Measurements from ENCODE around the gene ACTN4. TPM values are rescaled to one million over a fixed set of nuclear protein-coding genes. Genes with fewer than 3 reads are reported as not detected.

Gene ACTN4
- total and polyA plus RNA-seq, 9 donors, result 139 to 458 (median 299) TPM

DNA sequence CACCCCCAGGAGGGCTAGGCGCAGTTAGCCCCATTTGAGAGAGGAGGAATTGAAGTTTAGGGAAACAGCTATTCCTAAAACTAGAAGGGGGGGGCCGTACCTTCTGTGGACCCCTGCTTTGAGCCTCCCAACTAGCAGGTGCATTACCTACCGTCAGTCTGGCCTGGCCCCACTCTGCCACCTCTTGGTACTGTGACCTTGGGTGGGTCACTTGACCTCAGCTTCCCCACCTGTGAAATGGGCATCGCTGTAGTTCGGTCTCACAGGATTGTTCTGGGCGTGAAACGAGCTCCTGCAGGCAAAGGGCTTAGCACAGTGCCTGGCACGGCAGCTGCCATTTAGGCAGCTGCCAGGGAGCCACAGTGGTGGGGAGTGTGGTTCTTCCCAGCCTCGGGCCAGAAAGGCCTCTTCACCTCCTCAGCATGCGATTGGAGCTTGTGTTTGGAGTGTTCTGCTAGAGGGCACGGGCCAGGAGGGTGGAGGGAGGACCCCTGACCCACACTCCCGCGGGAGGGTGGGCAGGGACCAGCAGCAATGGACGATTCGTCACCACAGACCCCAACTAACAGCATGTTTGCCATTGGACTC is 64.8 kb downstream of the ACTN4 start:
- Histone ChIP-seq H3K4me3 (no peak overlapping the region), H3K9me3 (no peaks in the 10 kb centered on the region), H3K4me1 (ENCODE audit: insufficient read depth) (peaks cover 22% of the 10 kb centered on the region), H3K36me3 (no peaks in the 10 kb centered on the region), H3K27me3 (no peaks in the 10 kb centered on the region), H3K27ac (peak overlapping the region; percentile 16 to 35)
- no peak for DNase-seq
- 58 to 74% (median 67%) methylated on average over 15 of the region's 15 CpGs for WGBS, 3 donors
- TF ChIP-seq EP300 (IDR thresholded peaks at IDR 0.05) (no peak), POLR2A (IDR thresholded peaks at IDR 0.05) (no peak)
- TF ChIP-seq, protein P1, sequence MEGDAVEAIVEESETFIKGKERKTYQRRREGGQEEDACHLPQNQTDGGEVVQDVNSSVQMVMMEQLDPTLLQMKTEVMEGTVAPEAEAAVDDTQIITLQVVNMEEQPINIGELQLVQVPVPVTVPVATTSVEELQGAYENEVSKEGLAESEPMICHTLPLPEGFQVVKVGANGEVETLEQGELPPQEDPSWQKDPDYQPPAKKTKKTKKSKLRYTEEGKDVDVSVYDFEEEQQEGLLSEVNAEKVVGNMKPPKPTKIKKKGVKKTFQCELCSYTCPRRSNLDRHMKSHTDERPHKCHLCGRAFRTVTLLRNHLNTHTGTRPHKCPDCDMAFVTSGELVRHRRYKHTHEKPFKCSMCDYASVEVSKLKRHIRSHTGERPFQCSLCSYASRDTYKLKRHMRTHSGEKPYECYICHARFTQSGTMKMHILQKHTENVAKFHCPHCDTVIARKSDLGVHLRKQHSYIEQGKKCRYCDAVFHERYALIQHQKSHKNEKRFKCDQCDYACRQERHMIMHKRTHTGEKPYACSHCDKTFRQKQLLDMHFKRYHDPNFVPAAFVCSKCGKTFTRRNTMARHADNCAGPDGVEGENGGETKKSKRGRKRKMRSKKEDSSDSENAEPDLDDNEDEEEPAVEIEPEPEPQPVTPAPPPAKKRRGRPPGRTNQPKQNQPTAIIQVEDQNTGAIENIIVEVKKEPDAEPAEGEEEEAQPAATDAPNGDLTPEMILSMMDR (IDR thresholded peaks at IDR 0.05), result no peak
- intact Hi-C loops (cut with DNase I), result loop anchor here in 2 of 4 donors (2.0 to 5.0 kb wide), 2 partner anchors 57 to 60 kb away; no protein-coding TSS in a partner anchor

DNA sequence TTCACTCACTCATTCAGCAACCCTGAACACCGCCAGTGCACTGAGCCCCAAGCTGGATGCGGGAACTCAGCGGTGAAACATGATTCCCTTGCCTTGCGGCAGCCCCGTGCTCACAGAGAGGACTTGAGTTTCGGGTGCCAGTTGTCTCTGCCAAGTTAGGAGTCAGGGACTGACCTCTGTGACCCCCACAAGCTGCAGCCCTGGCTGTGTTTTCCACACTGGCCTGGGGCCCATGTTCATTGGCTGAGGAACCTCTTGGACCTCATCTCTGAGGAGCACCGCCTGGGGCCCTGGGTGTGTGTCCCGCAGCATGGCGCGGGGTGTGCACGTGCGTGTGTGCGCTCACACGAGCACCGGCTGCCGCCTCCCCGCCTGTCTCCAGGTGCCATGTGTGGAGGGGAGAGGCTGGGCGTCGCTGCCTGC is 65.8 kb downstream of the ACTN4 start:
- 17 to 32% (median 17%) methylated on average over 12 to 19 of the region's 19 CpGs for WGBS, 3 donors
- H3K27ac ChIP-seq, result peak overlapping the region in 1 of 2 donors; percentile 35
- H3K36me3 ChIP-seq, result no peaks in the 10 kb centered on the region
- no peaks in the 10 kb centered on the region for H3K27me3 ChIP-seq
- peak; percentile 89 to 93 (median 92) for DNase-seq
- TF ChIP-seq, protein P1 (IDR thresholded peaks at IDR 0.05), result no peak
- TF ChIP-seq EP300 (IDR thresholded peaks at IDR 0.05) (no peak), POLR2A (IDR thresholded peaks at IDR 0.05) (no peak)
- H3K4me3 ChIP-seq, result no peak overlapping the region
- H3K4me1 ChIP-seq (ENCODE audit: insufficient read depth), result peaks cover 22% of the 10 kb centered on the region
- intact Hi-C loops (cut with DNase I), result loop anchor here in 2 of 4 donors (2.0 to 5.0 kb wide), 2 partner anchors 58 to 61 kb away; no protein-coding TSS in a partner anchor
- no peaks in the 10 kb centered on the region for H3K9me3 ChIP-seq

DNA sequence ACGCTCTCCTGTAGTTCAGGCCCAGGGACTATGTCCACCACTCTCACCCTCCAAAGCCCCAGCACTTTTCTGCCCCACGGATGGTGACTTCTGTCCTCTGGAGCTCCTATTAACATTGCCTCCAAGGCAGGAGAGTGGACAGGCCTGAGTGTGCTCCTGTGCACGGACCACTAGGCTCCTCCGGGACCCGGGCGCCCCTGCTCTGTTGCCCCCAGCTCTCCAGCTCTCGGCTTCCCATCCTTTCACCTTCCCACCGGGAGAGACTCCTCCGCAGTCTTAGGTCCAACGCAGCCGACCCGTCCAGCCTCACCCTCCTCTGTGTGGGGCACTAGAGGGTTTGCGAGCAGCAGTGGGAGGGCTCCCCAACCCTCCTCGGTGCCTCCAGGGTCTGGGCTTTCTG is 66.4 kb downstream of the ACTN4 start:
- Histone ChIP-seq H3K27ac (peak overlapping the region in 1 of 2 donors; percentile 35), H3K9me3 (no peaks in the 10 kb centered on the region), H3K27me3 (no peaks in the 10 kb centered on the region), H3K36me3 (no peaks in the 10 kb centered on the region), H3K4me3 (no peak overlapping the region), H3K4me1 (ENCODE audit: insufficient read depth) (peaks cover 24% of the 10 kb centered on the region)
- DNase-seq, result no peak
- WGBS, 3 donors, result 80 to 86% (median 84%) methylated on average over 14 of the region's 14 CpGs
- intact Hi-C loops (cut with DNase I), result loop anchor here in 2 of 4 donors (2.0 to 5.0 kb wide), 2 partner anchors 59 to 62 kb away; no protein-coding TSS in a partner anchor
- TF ChIP-seq, protein P1 (IDR thresholded peaks at IDR 0.05), result no peak

DNA sequence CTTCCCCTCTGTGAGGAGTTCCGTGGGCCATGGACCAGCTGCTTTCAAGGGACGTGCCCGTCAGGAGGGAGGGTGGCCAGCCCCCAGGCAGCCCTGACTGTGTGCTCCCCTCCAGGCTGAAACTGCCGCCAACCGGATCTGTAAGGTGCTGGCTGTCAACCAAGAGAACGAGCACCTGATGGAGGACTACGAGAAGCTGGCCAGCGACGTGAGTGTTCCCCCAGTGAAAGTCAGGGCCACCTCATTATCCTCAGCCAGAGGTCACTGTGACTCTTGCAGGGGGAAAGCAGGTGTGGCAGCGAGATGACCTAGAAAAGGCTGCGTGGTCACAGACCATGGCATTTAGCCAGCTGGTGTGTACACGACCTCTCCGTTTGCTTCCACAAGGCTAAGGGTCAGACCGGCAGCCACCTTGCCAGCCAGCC is 66.9 kb downstream of the ACTN4 start:
- TF ChIP-seq, protein P1 (IDR thresholded peaks at IDR 0.05), result no peak
- TF ChIP-seq POLR2A (IDR thresholded peaks at IDR 0.05) (no peak), EP300 (IDR thresholded peaks at IDR 0.05) (no peak)
- peaks cover 24% of the 10 kb centered on the region for H3K4me1 ChIP-seq (ENCODE audit: insufficient read depth)
- intact Hi-C loops (cut with DNase I), result loop anchor here in 1 of 4 donors (5.0 kb wide), 1 partner anchor 62 kb away; no protein-coding TSS in a partner anchor
- no peaks in the 10 kb centered on the region for H3K27me3 ChIP-seq
- no peak overlapping the region for H3K27ac ChIP-seq
- H3K36me3 ChIP-seq, result no peaks in the 10 kb centered on the region
- no peak for DNase-seq
- H3K4me3 ChIP-seq, result no peak overlapping the region
- no peaks in the 10 kb centered on the region for H3K9me3 ChIP-seq
- 68 to 78% (median 71%) methylated on average over 14 of the region's 14 CpGs for WGBS, 3 donors

Measured in ovary (tissue), 9 donors.